ENCODE results near the gene SRPX.

DNA sequence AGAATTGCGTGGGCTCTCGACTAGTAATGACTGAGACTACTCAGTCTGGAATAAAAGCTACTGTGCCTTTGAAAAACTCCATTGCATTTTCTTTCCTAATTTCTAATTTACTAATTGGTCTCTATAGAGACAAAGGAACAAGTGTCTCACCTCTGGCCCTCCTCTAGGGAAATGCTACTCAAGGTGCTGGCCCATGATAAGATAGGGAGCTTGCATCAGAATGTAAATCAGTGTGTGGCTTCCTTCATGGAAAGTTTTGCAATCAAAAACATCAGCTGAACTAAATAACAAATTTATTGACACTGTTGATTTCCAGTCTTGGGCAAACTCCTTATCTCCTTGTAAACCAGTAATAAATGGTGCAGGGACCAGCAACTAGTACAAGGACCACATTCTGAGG is 81.8 kb downstream of the SRPX start:
- TF ChIP-seq, protein P1, sequence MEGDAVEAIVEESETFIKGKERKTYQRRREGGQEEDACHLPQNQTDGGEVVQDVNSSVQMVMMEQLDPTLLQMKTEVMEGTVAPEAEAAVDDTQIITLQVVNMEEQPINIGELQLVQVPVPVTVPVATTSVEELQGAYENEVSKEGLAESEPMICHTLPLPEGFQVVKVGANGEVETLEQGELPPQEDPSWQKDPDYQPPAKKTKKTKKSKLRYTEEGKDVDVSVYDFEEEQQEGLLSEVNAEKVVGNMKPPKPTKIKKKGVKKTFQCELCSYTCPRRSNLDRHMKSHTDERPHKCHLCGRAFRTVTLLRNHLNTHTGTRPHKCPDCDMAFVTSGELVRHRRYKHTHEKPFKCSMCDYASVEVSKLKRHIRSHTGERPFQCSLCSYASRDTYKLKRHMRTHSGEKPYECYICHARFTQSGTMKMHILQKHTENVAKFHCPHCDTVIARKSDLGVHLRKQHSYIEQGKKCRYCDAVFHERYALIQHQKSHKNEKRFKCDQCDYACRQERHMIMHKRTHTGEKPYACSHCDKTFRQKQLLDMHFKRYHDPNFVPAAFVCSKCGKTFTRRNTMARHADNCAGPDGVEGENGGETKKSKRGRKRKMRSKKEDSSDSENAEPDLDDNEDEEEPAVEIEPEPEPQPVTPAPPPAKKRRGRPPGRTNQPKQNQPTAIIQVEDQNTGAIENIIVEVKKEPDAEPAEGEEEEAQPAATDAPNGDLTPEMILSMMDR (IDR thresholded peaks at IDR 0.05), result no peak
- no peak for TF ChIP-seq SIN3A (IDR thresholded peaks at IDR 0.05; ENCODE audit: borderline replicate concordance, insufficient read depth, low read depth, low read length)
